ENCODE measurements around the gene UBIAD1.

- TF ChIP-seq POLR2A (IDR thresholded peaks at IDR 0.05) (no peak), CTCF (IDR thresholded peaks at IDR 0.05) (no peak)
Observed at GRCh38 chr1:11281518-11282331, 8.7 kb downstream of the UBIAD1 start.
